Measurements from ENCODE around the gene UNC50. TPM values are rescaled to one million over a fixed set of nuclear protein-coding genes. Genes with fewer than 3 reads are reported as not detected.

Gene UNC50, protein sequence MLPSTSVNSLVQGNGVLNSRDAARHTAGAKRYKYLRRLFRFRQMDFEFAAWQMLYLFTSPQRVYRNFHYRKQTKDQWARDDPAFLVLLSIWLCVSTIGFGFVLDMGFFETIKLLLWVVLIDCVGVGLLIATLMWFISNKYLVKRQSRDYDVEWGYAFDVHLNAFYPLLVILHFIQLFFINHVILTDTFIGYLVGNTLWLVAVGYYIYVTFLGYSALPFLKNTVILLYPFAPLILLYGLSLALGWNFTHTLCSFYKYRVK
- total RNA-seq: 60.4 and 64.5 TPM in 2 replicates

DNA sequence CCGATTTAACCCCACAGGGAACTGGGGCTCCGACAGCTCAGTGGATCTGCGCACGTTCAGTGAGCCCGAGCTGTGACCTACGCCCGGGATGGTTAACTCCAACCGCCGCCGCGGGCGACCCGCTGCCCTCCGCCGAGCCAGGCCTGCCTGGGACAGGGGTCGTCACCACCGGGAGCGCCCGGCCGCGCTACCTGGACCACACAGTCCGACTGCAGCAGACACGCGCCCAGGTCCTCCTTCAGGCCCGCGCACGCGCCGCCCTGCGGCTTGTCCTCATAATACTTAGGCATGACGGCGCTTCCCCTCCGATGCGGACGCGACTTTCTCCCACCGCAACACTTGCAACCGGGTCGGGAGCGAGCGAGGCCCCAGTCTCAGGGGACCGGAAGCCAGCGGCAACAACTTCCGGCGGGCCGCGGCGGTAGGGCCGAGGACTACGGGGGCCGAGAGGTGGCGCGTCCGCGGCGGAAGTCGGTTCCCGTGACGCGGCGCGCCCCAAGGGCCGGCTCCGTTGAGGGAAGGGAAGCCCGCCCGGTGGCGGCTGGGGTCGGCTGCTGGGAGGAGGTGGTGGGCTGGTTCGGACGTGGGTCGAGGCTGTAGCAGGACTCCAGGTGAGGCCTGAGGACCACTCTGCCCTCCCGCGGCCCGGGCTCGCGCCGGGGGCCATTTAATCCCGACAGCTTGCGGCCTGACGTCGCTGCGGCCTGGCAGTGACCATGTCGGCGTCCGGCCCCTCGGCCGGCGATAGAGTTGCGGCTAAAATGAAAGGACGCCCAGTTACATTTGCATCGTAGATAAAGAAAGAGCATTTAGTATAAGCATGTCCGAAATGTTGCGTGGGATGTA lies at the start of gene UNC50, which contains the start of gene COA5:
Gene UNC50 (plus strand): TSS at position 474 of the 846 bp plus-strand sequence. CDS start 1,171 bp downstream, outside the sequence.
Gene COA5 (minus strand): TSS at position 397 of the 846 bp plus-strand sequence. CDS start 107 bp downstream, at position 290.

Other genes starting within 250 kb of the UNC50 start
- 25.4 and 27.0 TPM in 2 replicates for gene INPP4A, start 163.7 kb upstream of the UNC50 start, total RNA-seq
- gene COA5, start 77 bp upstream of the UNC50 start, total RNA-seq: 18.2 and 25.1 TPM in 2 replicates
- gene MGAT4A, start 122.5 kb downstream of the UNC50 start, total RNA-seq: 0.28 and 0.58 TPM in 2 replicates